Measurements from ENCODE around the gene RNF41.
"Not testable (repeated sequence)": the region's sequence is repeated elsewhere in the genome, so short reads cannot be mapped to it uniquely, and the experiment has no call there.

RNF41 gene

GRCh38 chr12:56208006-56208405 is 13.7 kb downstream of the RNF41 start:
- no peak for DNase-seq

GRCh38 chr12:56206452-56207166 is 15.1 kb downstream of the RNF41 start:
- DNase-seq = peak; percentile 33 to 53

GRCh38 chr12:56205445-56205844 is 16.3 kb downstream of the RNF41 start:
- no peak for DNase-seq

GRCh38 chr12:56204275-56204674 is 17.4 kb downstream of the RNF41 start:
- DNase-seq = no peak

- no peak for DNase-seq
Measured at GRCh38 chr12:56202838-56203237, 18.9 kb downstream of the RNF41 start.

GRCh38 chr12:56202366-56202765 is 19.4 kb downstream of the RNF41 start:
- no peak for DNase-seq

- DNase-seq = no peak
Measured at GRCh38 chr12:56198836-56199235, 22.9 kb downstream of the RNF41 start.

- no peak for DNase-seq
Measured at GRCh38 chr12:56197921-56198635, 23.6 kb downstream of the RNF41 start.

- DNase-seq = not testable (repeated sequence)
Measured at GRCh38 chr12:56196818-56197550, 24.7 kb downstream of the RNF41 start.

- peak; percentile 73 to 83 for DNase-seq
Measured at GRCh38 chr12:56193025-56193578, 28.6 kb downstream of the RNF41 start.

- DNase-seq = no peak
Measured at GRCh38 chr12:56192582-56192981, 29.1 kb downstream of the RNF41 start.

- DNase-seq = no peak
Measured at GRCh38 chr12:56190695-56191155, 31.0 kb downstream of the RNF41 start.

GRCh38 chr12:56189918-56190694 is 31.6 kb downstream of the RNF41 start:
- DNase-seq = peak; percentile 92 to 94

- DNase-seq = peak; percentile 88 to 89
Measured at GRCh38 chr12:56189099-56189917, 32.4 kb downstream of the RNF41 start, which contains the start of gene SMARCC2. SMARCC2 (minus strand) TSS chr12:56189483; CDS start chr12:56189461, 22 bp downstream.

- DNase-seq = no peak
Measured at GRCh38 chr12:56188778-56189098, 33.0 kb downstream of the RNF41 start.

GRCh38 chr12:56188131-56188777 is 33.5 kb downstream of the RNF41 start:
- DNase-seq = no peak

GRCh38 chr12:56186957-56187356 is 34.8 kb downstream of the RNF41 start:
- DNase-seq = no peak

GRCh38 chr12:56178347-56178746 is 43.4 kb downstream of the RNF41 start:
- no peak for DNase-seq

GRCh38 chr12:56172839-56173238 is 48.9 kb downstream of the RNF41 start:
- no peak for DNase-seq

- no peak for DNase-seq
Measured at GRCh38 chr12:56169229-56169759, 52.4 kb downstream of the RNF41 start.

GRCh38 chr12:56165369-56165768 is 56.4 kb downstream of the RNF41 start:
- DNase-seq = no peak
